Epithelial cell of esophagus (primary cell): Measurements from ENCODE around the gene TMEM38B.
"Not testable (repeated sequence)": the region's sequence is repeated elsewhere in the genome, so short reads cannot be mapped to it uniquely, and the experiment has no call there.

ENCODE experiments used
- DNase-seq: peaks from one replicate; pipeline ENCODE4 v3.0.0; 2010; ENCODE audit warnings: low read depth
- H3K4me3 ChIP-seq: 2 replicates; pipeline ENCODE4 v1.5.1; 2011; ENCODE audit warnings: mild to moderate bottlenecking, low read length, control low read depth
- TF ChIP-seq, protein P1 (sequence below): IDR thresholded peaks from 2 replicates; pipeline ENCODE4 v1.5.1; 2011; ENCODE audit warnings: low read depth, mild to moderate bottlenecking, low read length, control low read depth, inconsistent platforms; ENCODE audit not compliant: insufficient read depth; ENCODE audit errors: missing control alignments

TMEM38B gene

DNA sequence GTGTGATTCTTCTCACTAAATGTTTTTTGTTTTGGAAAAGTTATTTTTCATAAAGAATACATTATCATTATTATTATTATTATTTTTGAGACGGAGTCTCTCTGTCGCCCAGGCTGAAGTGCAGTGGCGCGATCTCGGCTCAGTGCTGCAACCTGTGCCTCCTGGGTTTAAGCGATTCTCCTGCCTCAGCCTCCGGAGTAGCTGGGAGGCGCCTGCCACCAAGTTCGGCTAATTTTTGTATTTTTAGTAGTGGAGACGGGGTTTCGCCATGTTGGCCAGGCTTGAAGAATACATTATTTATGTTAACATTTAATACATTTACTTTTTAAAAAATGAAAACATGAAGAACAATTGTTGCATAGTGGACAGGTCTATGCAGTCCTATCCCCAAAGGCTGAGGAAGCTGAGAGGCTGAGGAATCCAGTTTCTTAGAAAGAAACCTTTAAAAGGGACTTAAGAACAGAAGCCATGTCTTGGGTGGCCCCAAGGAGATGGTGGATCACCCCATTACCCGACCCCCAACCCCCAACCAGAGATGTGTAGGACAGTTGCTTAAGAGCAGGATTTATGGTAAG, 2.0 kb downstream of the TMEM38B start:
- TF ChIP-seq, protein P1, sequence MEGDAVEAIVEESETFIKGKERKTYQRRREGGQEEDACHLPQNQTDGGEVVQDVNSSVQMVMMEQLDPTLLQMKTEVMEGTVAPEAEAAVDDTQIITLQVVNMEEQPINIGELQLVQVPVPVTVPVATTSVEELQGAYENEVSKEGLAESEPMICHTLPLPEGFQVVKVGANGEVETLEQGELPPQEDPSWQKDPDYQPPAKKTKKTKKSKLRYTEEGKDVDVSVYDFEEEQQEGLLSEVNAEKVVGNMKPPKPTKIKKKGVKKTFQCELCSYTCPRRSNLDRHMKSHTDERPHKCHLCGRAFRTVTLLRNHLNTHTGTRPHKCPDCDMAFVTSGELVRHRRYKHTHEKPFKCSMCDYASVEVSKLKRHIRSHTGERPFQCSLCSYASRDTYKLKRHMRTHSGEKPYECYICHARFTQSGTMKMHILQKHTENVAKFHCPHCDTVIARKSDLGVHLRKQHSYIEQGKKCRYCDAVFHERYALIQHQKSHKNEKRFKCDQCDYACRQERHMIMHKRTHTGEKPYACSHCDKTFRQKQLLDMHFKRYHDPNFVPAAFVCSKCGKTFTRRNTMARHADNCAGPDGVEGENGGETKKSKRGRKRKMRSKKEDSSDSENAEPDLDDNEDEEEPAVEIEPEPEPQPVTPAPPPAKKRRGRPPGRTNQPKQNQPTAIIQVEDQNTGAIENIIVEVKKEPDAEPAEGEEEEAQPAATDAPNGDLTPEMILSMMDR: no peak
- no peak overlapping the region for H3K4me3 ChIP-seq
- DNase-seq: no peak

DNA sequence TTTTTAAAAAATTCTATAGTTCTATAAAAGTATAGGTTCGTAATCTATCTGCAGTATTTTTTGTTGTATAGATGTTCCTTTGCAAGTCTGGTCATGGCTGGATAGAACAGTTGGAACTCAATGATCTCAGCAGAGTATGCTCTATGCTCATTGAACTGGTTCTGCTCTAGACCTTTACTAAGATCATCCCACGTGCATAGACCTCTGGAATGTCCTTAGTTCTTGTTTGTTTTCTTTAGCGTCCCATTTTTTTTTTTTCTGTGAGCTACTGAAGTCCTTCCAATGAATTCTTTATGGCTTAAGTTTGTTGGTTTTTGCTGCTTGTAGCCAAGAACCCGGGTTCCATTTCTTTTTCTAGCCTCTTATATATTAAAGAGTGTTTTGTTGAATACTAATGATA, 3.5 kb downstream of the TMEM38B start:
- peak; percentile 45 for DNase-seq
- no peak overlapping the region for H3K4me3 ChIP-seq

DNA sequence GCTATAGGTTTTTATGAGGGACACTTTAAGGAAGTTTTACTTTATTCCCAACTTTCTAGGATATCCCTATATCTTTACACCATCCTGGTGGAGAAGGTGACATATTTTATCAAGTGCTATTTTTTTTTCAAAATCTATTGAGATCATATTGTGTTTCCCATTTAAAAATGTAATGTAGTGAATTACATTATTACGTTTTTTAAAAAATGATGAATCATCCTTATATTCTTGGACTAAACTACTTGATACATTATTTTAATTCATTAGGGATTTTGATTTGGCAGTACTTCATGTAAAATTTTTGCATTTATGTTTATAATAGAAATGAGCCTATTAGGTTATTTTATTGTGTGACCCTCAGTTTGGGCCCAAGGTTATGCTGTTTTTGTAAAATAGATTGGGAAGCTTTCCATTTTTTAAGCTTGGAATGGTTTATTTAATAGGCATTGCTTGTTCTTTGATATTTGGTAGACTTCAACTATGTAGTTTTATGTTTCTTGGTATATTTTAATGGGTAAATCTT, 4.1 kb downstream of the TMEM38B start:
- DNase-seq: no peak
- TF ChIP-seq, protein P1: no peak
- H3K4me3 ChIP-seq: no peak overlapping the region

More for the DNA sequence above, 3.5 kb downstream of the TMEM38B start:
- TF ChIP-seq, protein P1: no peak

DNA sequence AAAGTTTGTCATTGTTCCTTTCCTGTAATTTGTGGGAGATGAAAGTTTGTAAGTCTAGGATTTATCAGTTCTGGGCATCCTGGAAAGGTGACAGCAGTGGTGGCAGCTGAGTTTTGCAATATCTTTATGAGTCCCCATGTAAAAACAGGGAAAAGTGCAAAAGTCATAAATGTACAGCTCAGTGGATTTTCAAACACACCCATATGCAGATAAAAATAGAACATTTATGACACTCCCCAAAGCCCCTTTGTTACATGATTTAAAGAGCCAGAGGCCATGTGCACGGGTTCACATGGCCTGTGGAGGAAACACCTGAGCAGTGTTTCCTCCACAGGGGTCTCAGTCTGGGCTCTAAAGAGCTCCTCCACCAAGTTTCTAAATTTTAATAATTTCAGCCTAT, 6.3 kb downstream of the TMEM38B start:
- DNase-seq: no peak
- TF ChIP-seq, protein P1: no peak
- H3K4me3 ChIP-seq: no peak overlapping the region

DNA sequence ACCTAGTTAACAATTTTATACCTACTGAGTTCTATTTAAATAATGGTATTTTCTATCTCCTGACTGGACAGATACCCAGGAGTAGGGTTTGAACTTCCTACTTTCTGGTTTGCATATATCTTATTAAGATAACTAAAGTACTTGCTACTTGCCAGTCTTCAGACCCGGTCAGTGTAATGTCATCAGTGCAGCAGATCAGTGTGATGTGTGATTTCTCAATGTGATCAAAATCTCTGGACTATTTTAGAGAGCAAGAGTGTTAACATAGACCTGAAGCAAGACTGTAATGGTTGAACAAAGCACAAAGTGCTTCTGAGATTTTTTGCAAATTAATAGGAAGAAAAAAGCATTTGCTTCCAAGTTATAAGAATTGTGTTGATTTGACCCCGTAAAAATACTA, 6.8 kb downstream of the TMEM38B start:
- H3K4me3 ChIP-seq: no peak overlapping the region

DNA sequence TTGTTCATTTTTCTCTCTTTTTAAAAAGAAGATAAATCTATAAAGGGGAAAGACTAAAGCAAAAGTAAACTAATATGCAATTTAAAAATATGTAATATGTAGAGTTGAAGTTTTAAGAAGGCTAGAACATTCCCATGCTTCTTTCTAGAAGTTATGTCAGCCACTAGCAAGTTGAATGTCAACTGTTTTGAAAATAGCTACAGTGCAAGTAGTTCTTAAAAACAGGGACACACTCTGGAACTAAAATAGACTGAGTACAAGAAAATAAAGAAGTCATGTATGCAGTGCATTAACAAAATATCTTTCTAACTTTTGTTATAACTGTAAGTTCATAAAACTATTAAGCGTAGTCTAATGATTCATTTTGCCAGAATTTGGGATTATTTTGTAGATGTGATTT, 7.9 kb downstream of the TMEM38B start:
- DNase-seq: no peak
- TF ChIP-seq, protein P1: no peak
- H3K4me3 ChIP-seq: no peak overlapping the region

More for the DNA sequence above, 6.8 kb downstream of the TMEM38B start:
- DNase-seq: no peak
- TF ChIP-seq, protein P1: no peak

DNA sequence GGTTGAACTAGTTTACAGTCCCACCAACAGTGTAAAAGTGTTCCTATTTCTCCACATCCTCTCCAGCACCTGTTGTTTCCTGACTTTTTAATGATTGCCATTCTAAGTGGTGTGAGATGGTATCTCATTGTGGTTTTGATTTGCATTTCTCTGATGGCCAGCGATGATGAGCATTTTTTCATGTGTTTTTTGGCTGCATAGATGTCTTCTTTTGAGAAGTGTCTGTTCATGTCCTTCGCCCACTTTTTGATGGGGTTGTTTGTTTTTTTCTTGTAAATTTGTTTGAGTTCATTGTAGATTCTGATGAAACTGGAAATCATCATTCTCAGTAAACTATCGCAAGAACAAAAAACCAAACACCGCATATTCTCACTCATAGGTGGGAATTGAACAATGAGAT, 9.3 kb downstream of the TMEM38B start:
- H3K4me3 ChIP-seq, DNase-seq: not testable (repeated sequence)
